ACC112 (cell line): ENCODE results near the gene ANKFN1.

Source experiments
- H2AFZ ChIP-seq: fragments of 200-600 bp; sonication (generic); one replicate; pipeline ENCODE4 v1.6.0; 2017; ENCODE audit warnings: antibody characterized with exemption, low read length; ENCODE audit not compliant: unreplicated experiment
- H3K27ac ChIP-seq: fragments of 200-600 bp; sonication (generic); 2 replicates; pipeline ENCODE4 v1.5.1; 2014; ENCODE audit warnings: low read depth, mild to moderate bottlenecking, antibody characterized with exemption, low read length, moderate library complexity
- H3K27me3 ChIP-seq: fragments of 200-600 bp; sonication (generic); 2 replicates; pipeline ENCODE4 v1.6.1; 2014; ENCODE audit warnings: mild to moderate bottlenecking, antibody characterized with exemption, low read length, moderate library complexity, mixed read lengths; ENCODE audit not compliant: insufficient read depth
- H3K36me3 ChIP-seq: fragments of 200-600 bp; sonication (generic); 2 replicates; pipeline ENCODE4 v1.6.1; 2016; ENCODE audit warnings: mild to moderate bottlenecking, antibody characterized with exemption, low read length, moderate library complexity, mixed read lengths; ENCODE audit not compliant: insufficient read depth
- H3K4me1 ChIP-seq: fragments of 200-600 bp; sonication (generic); one replicate; pipeline ENCODE4 v1.6.1; 2016; ENCODE audit warnings: low read length, mixed read lengths; ENCODE audit not compliant: insufficient read depth, unreplicated experiment, control insufficient read depth
- H3K4me3 ChIP-seq: fragments of 200-600 bp; sonication (generic); 2 replicates; pipeline ENCODE4 v1.5.1; 2014; ENCODE audit warnings: mild to moderate bottlenecking, low read depth, low read length
- H3K79me2 ChIP-seq: fragments of 200-600 bp; sonication (generic); one replicate; pipeline ENCODE4 v1.6.0; 2016; ENCODE audit warnings: low read length; ENCODE audit not compliant: control insufficient read depth, unreplicated experiment, insufficient read depth

Gene ANKFN1

GRCh38 chr17:56528696-56529095 lies 375.4 kb downstream of the ANKFN1 start:
- Histone ChIP-seq H3K4me3 (no peak overlapping the region), H3K79me2 (no peaks in the 10 kb centered on the region), H3K27ac (no peak overlapping the region), H3K36me3 (no peaks in the 10 kb centered on the region), H3K4me1 (no peaks in the 10 kb centered on the region), H2AFZ (no peak overlapping the region), H3K27me3 (peaks cover 44% of the 10 kb centered on the region; the same call in 1 of the 2 replicates)

- no peak overlapping the region for H2AFZ ChIP-seq
- no peaks in the 10 kb centered on the region for H3K79me2 ChIP-seq
- no peak overlapping the region for H3K27ac ChIP-seq
- no peaks in the 10 kb centered on the region for H3K4me1 ChIP-seq
- no peak overlapping the region for H3K4me3 ChIP-seq
- no peaks in the 10 kb centered on the region for H3K36me3 ChIP-seq
- H3K27me3 ChIP-seq = peaks cover 27% of the 10 kb centered on the region; the same call in 1 of the 2 replicates
Measured at GRCh38 chr17:56532926-56533325, 379.7 kb downstream of the ANKFN1 start.

DNA sequence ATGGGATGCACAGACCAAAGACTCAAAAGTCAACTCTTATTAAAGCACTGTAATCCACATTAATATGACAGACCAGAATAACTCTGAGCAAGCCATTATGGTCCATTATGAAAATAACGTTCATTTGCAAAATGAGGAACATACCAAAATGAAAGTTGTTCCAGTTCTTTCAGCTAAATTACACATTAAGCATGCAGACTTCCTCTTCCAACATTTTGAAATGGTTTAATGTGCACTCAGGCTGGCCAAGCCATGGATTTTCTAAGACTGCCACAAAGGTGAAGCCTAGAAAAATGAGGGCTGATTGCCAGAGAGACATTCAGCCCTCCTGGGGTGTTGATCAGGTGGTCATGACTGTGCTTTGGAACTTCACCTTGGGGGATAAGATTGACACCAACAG lies 383.5 kb downstream of the ANKFN1 start:
- Histone ChIP-seq H3K4me3 (no peak overlapping the region), H3K79me2 (no peaks in the 10 kb centered on the region), H2AFZ (no peak overlapping the region), H3K27ac (no peak overlapping the region), H3K36me3 (no peaks in the 10 kb centered on the region), H3K27me3 (peaks cover 18% of the 10 kb centered on the region; the same call in 1 of the 2 replicates), H3K4me1 (no peaks in the 10 kb centered on the region)

DNA sequence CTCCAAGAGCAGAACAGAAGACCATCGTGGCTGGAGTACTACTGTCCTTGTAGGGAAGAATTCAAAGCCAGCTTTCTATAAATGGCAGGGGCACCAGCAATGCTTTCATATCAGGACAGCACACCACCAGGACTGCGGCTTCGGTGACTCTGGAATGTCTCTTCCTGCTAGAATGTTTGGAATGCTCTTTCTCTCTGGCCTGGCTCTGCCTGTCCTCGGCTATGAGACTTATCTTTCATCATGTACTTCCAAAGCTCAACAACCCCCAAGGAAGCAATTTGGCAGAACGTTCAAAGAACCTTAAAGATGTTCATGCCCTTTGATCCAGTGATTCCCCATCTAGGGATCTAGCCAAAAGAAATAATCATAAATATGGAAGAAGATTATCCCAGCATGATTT lies 387.6 kb downstream of the ANKFN1 start:
- no peak overlapping the region for H3K27ac ChIP-seq

DNA sequence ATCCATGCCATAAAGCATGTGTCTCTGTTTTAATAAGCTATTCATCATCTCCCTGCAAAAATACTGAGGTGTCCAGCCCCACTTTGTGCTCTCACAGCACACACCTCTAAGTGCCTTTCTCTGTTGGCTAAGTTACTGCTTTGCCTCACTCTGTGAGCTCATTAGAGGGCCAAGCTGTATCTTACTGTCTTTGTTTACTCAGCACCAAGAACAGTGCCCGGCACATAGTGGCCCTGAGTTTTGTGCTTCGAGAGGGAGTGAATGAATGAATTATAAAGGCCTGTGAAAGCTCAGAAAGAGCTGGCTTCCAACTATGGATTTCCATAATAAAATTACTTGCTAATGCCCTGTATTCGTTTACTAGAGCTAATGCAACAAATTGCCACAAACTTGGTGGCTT lies 390.0 kb downstream of the ANKFN1 start:
- Histone ChIP-seq H3K79me2 (no peaks in the 10 kb centered on the region), H3K4me3 (no peak overlapping the region), H3K36me3 (no peaks in the 10 kb centered on the region), H3K27me3 (no peaks in the 10 kb centered on the region), H3K27ac (no peak overlapping the region), H2AFZ (no peak overlapping the region), H3K4me1 (no peaks in the 10 kb centered on the region)

More for the DNA sequence above, 387.6 kb downstream of the ANKFN1 start:
- Histone ChIP-seq H2AFZ (no peak overlapping the region), H3K4me3 (no peak overlapping the region), H3K4me1 (no peaks in the 10 kb centered on the region), H3K36me3 (no peaks in the 10 kb centered on the region), H3K27me3 (no peaks in the 10 kb centered on the region), H3K79me2 (no peaks in the 10 kb centered on the region)

- Histone ChIP-seq H3K27me3 (no peaks in the 10 kb centered on the region), H2AFZ (no peak overlapping the region), H3K4me3 (no peak overlapping the region), H3K4me1 (no peaks in the 10 kb centered on the region), H3K36me3 (no peaks in the 10 kb centered on the region), H3K79me2 (no peaks in the 10 kb centered on the region), H3K27ac (no peak overlapping the region)
Measured at GRCh38 chr17:56545106-56545505, 391.8 kb downstream of the ANKFN1 start.

DNA sequence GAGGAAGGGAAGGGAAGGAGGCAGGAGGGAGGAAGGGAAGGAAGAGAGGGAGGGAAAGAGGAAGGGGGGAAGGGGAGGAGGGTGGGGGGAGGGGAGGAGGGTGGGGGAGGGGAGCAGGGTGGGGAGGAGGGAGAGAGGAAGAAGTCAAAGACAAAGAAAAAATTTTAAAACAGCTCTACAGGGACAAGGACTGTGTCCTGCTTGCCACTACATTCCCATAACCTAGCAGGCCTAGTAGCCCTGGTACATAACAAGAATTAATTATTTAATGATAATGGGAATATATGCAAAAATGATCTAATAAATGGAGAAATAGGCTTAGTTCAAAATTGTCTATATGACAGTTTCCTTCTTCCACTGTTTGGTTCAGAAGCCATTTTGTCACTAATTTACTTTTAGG lies 392.7 kb downstream of the ANKFN1 start:
- Histone ChIP-seq H3K27me3 (no peaks in the 10 kb centered on the region), H3K4me1 (no peaks in the 10 kb centered on the region), H2AFZ (no peak overlapping the region), H3K36me3 (no peaks in the 10 kb centered on the region), H3K79me2 (no peaks in the 10 kb centered on the region), H3K4me3 (no peak overlapping the region), H3K27ac (no peak overlapping the region)

GRCh38 chr17:56548661-56549060 lies 395.4 kb downstream of the ANKFN1 start:
- Histone ChIP-seq H3K36me3 (no peaks in the 10 kb centered on the region), H3K4me3 (no peak overlapping the region), H3K27me3 (no peaks in the 10 kb centered on the region), H3K79me2 (no peaks in the 10 kb centered on the region), H3K4me1 (no peaks in the 10 kb centered on the region), H3K27ac (no peak overlapping the region), H2AFZ (no peak overlapping the region)

DNA sequence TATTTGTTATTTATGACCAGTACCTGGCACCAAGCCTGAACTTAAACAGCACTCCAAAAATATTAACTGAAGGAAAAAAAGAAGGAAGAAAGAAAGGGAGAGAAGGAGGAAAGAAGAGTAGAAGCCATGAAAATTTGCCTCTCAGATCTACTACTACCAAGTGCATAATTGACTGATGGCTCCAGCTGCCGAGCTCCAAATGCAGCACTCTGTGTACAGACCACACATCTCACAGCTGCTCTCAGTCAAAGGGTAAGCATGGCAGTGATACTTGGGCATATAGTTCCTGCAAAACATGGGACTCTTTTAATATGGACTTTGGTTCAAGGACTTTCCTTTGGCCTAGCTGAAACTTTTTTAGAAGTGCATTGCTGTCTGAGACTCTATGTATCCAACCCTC lies 396.2 kb downstream of the ANKFN1 start:
- Histone ChIP-seq H3K27ac (no peak overlapping the region), H3K4me3 (no peak overlapping the region), H3K4me1 (no peaks in the 10 kb centered on the region), H3K27me3 (no peaks in the 10 kb centered on the region), H2AFZ (no peak overlapping the region), H3K79me2 (no peaks in the 10 kb centered on the region), H3K36me3 (no peaks in the 10 kb centered on the region)

DNA sequence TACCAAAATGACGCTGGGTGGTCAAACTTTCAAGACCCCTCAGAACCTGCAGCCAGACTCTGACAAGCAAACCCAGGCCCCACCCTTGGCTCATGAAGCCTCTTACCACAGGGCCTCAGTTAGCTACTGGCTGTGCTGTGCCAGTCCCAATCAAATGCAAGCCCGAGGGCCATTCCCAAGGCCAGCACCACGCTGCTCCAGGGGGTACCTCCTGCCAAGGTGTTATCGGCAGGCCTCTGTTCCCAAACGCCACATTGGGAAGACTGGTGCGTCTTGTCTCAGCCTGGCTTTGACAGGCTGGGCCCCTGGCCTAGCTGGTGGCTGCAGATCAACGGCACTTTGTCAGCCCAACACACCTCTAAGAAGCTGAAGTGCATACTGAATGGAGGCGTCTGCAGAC lies 404.4 kb downstream of the ANKFN1 start:
- H2AFZ ChIP-seq = no peak overlapping the region
- H3K36me3 ChIP-seq = no peaks in the 10 kb centered on the region
- H3K4me1 ChIP-seq = no peaks in the 10 kb centered on the region
- H3K27me3 ChIP-seq = 0 out of 2 replicates have a peak, but pooled peaks cover 14% of the 10 kb centered on the region
- H3K4me3 ChIP-seq = no peak overlapping the region
- no peaks in the 10 kb centered on the region for H3K79me2 ChIP-seq
- H3K27ac ChIP-seq = no peak overlapping the region

- H3K4me1 ChIP-seq = no peaks in the 10 kb centered on the region
- no peak overlapping the region for H3K27ac ChIP-seq
- H3K27me3 ChIP-seq = 0 out of 2 replicates have a peak, but pooled peaks cover 14% of the 10 kb centered on the region
- no peaks in the 10 kb centered on the region for H3K79me2 ChIP-seq
- H3K36me3 ChIP-seq = no peaks in the 10 kb centered on the region
- no peak overlapping the region for H3K4me3 ChIP-seq
- no peak overlapping the region for H2AFZ ChIP-seq
Measured at GRCh38 chr17:56558088-56558487, 404.8 kb downstream of the ANKFN1 start.
